Gastroesophageal sphincter (tissue), 4 donors: ENCODE data around the gene MTTP. TPM values are rescaled to one million over a fixed set of nuclear protein-coding genes. Genes with fewer than 3 reads are reported as not detected.
A peak's percentile ranks its signal among the peaks of the same experiment; 100 is the strongest.

ENCODE experiments used
- ATAC-seq: fragments of 150-250 bp; one replicate; pipeline ENCODE4 v1.9.1; 2016; ENCODE audit warnings: mild to moderate bottlenecking, moderate library complexity
- H3K27ac ChIP-seq, 4 donors: fragments of 200-600 bp; sonication (generic) in 3 of 4; 1 replicate in 3 of 4; 2 replicates in 1 of 4; pipeline ENCODE4 v1.5.1; 2016 to 2019
- H3K27me3 ChIP-seq: fragments of 200-600 bp; sonication (generic); one replicate; pipeline ENCODE4 v1.5.1; 2019
- H3K36me3 ChIP-seq, 2 donors: fragments of 200-600 bp; sonication (generic); one replicate each; pipeline ENCODE4 v1.5.1; 2019; ENCODE audit warnings: control low read depth in 1 of 2
- H3K4me1 ChIP-seq, 3 donors: fragments of 200-600 bp; sonication (generic); 1 replicate in 2 of 3; 2 replicates in 1 of 3; pipeline ENCODE4 v1.5.1; 2016 to 2019; ENCODE audit warnings: control low read depth in 2 of 3
- H3K4me3 ChIP-seq, 2 donors: fragments of 200-600 bp; sonication (generic); one replicate each; pipeline ENCODE4 v1.5.1; 2019; ENCODE audit warnings: mild to moderate bottlenecking in 1 of 2, moderate library complexity in 1 of 2
- H3K9me3 ChIP-seq, 3 donors: fragments of 200-600 bp; sonication (generic); one replicate each; pipeline ENCODE4 v1.5.1; 2017 to 2019; ENCODE audit warnings: control low read depth in 2 of 3
- CTCF ChIP-seq, 4 experiments: fragments of 200-600 bp in 2 of 4; fragments of 450-650 bp in 2 of 4; sonication (generic) in 1 of 4; IDR thresholded peaks; one replicate each; pipeline ENCODE4 v1.5.1; 2017 to 2019; ENCODE audit warnings: antibody characterized with exemption in 4 of 4, mild to moderate bottlenecking in 2 of 4, moderate library complexity in 2 of 4
- EP300 ChIP-seq: sonication (generic); formaldehyde crosslinking; IDR thresholded peaks from one replicate; pipeline ENCODE4 v1.6.1; 2017; ENCODE audit warnings: antibody characterized with exemption, mild to moderate bottlenecking
- POLR2A ChIP-seq, 2 donors: fragments of 450-650 bp; IDR thresholded peaks; one replicate each; pipeline ENCODE4 v1.6.1; 2017; ENCODE audit warnings: antibody characterized with exemption in 2 of 2, mild to moderate bottlenecking in 2 of 2, moderate library complexity in 1 of 2
- POLR2AphosphoS5 ChIP-seq: sonication (generic); formaldehyde crosslinking; IDR thresholded peaks from one replicate; pipeline ENCODE4 v1.6.1; 2017; ENCODE audit warnings: antibody characterized with exemption
- WGBS, 2 donors: methylation state at CpG; one replicate each; pipeline ENCODE4 v1.1.5; 2018; ENCODE audit warnings: low coverage in 1 of 2; 5-methylcytosine and 5-hydroxymethylcytosine counted together
- total RNA-seq, 4 donors: library from RNA; depleted of rRNA; stranded (reverse); fragments of >200 nt; gene quantifications; one replicate each; pipeline ENCODE4 v1.1.0, GENCODE V29; 2016

The MTTP gene
- total RNA-seq, 4 donors from 2014 or later, result 0.16 to 3.5 (median 1.2) TPM

DNA sequence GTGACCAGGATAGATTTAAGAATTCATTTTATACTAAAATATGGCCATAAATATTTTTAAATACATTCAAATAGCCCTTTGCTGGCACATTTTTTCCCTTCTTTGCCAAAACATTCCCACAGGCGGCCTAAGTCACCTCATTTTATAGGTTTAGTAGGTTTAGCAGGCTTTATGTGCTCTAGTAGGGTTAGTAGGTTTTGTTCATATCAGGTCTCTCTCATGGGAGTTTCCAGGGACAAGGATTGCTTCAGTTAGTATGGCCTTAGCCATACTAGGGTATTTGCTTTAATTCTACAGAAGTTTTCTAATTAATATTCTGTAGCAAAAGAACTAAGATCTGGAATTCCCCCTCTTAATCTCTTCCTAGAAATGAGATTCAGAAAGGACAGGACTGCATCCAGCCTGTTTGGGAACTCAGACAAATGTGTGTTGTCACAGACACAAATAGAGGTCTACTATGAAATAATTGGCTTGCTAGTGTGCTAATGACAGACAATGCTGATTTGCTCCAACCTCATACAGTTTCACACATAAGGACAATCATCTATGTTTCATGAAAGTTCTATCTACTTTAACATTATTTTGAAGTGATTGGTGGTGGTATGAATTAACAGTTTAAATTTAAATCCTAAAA lies 772 bp upstream of the MTTP start:
- no peak for ATAC-seq
- H3K9me3 ChIP-seq, result no peaks in the 10 kb centered on the region
- peak overlapping the region in 2 of 4 donors; percentile 58 to 68 for H3K27ac ChIP-seq
- H3K4me3 ChIP-seq, result no peak overlapping the region
- no peaks in the 10 kb centered on the region for H3K36me3 ChIP-seq
- peaks cover 0 to 21% (median 0%) of the 10 kb centered on the region in 3 donors for H3K4me1 ChIP-seq
- WGBS, 2 donors, result 80 to 100% methylated on average over 1 of the region's 1 CpG
- H3K27me3 ChIP-seq, result no peaks in the 10 kb centered on the region
- TF ChIP-seq EP300, result no peak
- TF ChIP-seq POLR2AphosphoS5, result no peak
- TF ChIP-seq CTCF (IDR thresholded peaks at IDR 0.05), result no peak
- TF ChIP-seq POLR2A (IDR thresholded peaks at IDR 0.05), result no peak

DNA sequence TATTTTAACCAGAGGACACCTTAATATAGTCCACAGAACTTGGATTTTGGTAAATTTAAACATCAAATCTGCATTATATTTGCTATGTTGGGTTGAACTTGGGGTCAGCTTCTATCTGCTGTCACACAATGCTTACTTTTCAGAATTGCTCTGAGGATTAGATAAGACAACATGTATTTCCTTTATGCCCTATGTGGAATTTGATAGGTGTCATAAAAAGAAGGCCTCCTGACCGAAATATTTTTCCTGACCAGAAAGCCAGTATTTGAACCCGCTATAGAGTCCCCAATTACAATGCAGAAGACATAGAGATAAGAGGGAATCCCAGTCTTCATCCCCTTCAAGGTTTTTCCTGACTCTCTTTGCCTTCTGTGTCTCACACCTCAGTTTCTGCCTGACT lies 4.1 kb downstream of the MTTP start:
- Histone ChIP-seq H3K9me3 (no peaks in the 10 kb centered on the region), H3K36me3 (no peaks in the 10 kb centered on the region), H3K4me3 (no peak overlapping the region), H3K4me1 (peaks cover 0 to 2% (median 0%) of the 10 kb centered on the region in 3 donors), H3K27me3 (no peaks in the 10 kb centered on the region), H3K27ac (no peak overlapping the region)
- WGBS, 2 donors, result 78 to 91% methylated on average over 2 of the region's 2 CpGs
- TF ChIP-seq EP300 (no peak), POLR2A (IDR thresholded peaks at IDR 0.05) (no peak), POLR2AphosphoS5 (no peak), CTCF (IDR thresholded peaks at IDR 0.05) (no peak)
- ATAC-seq, result no peak

- no peaks in the 10 kb centered on the region for H3K27me3 ChIP-seq
- no peak overlapping the region for H3K4me3 ChIP-seq
- 86 to 89% methylated on average over 1 of the region's 1 CpG for WGBS, 2 donors
- TF ChIP-seq POLR2AphosphoS5 (no peak), EP300 (no peak), POLR2A (IDR thresholded peaks at IDR 0.05) (no peak), CTCF (IDR thresholded peaks at IDR 0.05) (no peak)
- no peak overlapping the region for H3K27ac ChIP-seq
- H3K4me1 ChIP-seq, result no peaks in the 10 kb centered on the region
- no peaks in the 10 kb centered on the region for H3K36me3 ChIP-seq
- ATAC-seq, result no peak
- no peaks in the 10 kb centered on the region for H3K9me3 ChIP-seq
These were observed 10.9 kb downstream of the MTTP start for GRCh38 chr4:99585516-99585915.

DNA sequence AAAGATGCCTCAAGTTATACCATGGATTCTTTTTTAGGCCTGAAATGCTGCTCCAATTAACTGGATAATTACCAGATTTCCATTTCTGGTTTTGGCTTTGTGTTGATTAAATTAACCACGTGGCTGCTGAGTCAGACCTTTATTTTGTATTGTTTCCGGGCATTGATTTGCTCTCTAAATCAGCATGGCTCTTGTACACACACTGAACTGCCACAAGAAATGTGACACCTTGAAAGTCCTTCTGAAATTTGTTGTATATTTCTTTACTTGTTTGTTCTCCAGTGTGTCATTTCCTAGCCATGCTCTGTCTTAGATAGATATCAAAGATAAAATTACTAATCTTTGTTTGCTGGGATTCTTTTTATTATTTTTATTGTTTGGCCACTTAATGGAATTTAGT lies 11.7 kb downstream of the MTTP start:
- Histone ChIP-seq H3K27me3 (no peaks in the 10 kb centered on the region), H3K36me3 (no peaks in the 10 kb centered on the region), H3K4me1 (no peaks in the 10 kb centered on the region), H3K4me3 (no peak overlapping the region), H3K27ac (no peak overlapping the region), H3K9me3 (no peaks in the 10 kb centered on the region)
- 58 to 71% methylated on average over 2 of the region's 2 CpGs for WGBS, 2 donors
- no peak for TF ChIP-seq POLR2AphosphoS5
- TF ChIP-seq POLR2A (IDR thresholded peaks at IDR 0.05), result no peak
- no peak for TF ChIP-seq EP300
- TF ChIP-seq CTCF (IDR thresholded peaks at IDR 0.05), result no peak
- no peak for ATAC-seq

GRCh38 chr4:99586797-99587196 lies 12.2 kb downstream of the MTTP start:
- no peaks in the 10 kb centered on the region for H3K4me1 ChIP-seq
- H3K27ac ChIP-seq, result no peak overlapping the region
- no peaks in the 10 kb centered on the region for H3K9me3 ChIP-seq
- no peaks in the 10 kb centered on the region for H3K27me3 ChIP-seq
- TF ChIP-seq EP300, result no peak
- no peak for TF ChIP-seq POLR2A (IDR thresholded peaks at IDR 0.05)
- no peak for TF ChIP-seq POLR2AphosphoS5
- no peak for TF ChIP-seq CTCF (IDR thresholded peaks at IDR 0.05)
- no peak for ATAC-seq
- 10 to 25% methylated on average over 1 of the region's 1 CpG for WGBS, 2 donors
- H3K36me3 ChIP-seq, result no peaks in the 10 kb centered on the region
- no peak overlapping the region for H3K4me3 ChIP-seq
